Lung (tissue), 12 donors: Measurements from ENCODE around the gene SATB1. TPM values are rescaled to one million over a fixed set of nuclear protein-coding genes. Genes with fewer than 3 reads are reported as not detected.

ENCODE experiments used
- ATAC-seq: fragments of 200-7000 bp; cut with Tn5 transposase; one replicate; pipeline ENCODE4 v1.9.1; 2020; ENCODE audit warnings: moderate number of reproducible peaks; ENCODE audit not compliant: insufficient read depth, low FRiP score
- DNase-seq, 3 donors: peaks; one replicate each; pipeline ENCODE4 v3.0.0-alpha.2; 2013 to 2017
- H3K27ac ChIP-seq, 2 donors: one replicate each; pipeline ENCODE4 v1.5.1; 2013; ENCODE audit warnings: mild to moderate bottlenecking in 2 of 2, moderate library complexity in 2 of 2, control low read depth in 1 of 2, inconsistent platforms in 1 of 2, low read depth in 1 of 2, low read length in 1 of 2
- H3K27me3 ChIP-seq, 3 donors: one replicate each; pipeline ENCODE4 v1.5.1; 2013; ENCODE audit warnings: low read length in 2 of 3; ENCODE audit not compliant: control insufficient read depth in 3 of 3, insufficient read depth in 3 of 3
- H3K36me3 ChIP-seq, 4 donors: one replicate each; pipeline ENCODE4 v1.5.1; 2013; ENCODE audit warnings: low read length in 4 of 4, mild to moderate bottlenecking in 1 of 4, moderate library complexity in 1 of 4; ENCODE audit not compliant: control insufficient read depth in 4 of 4, insufficient read depth in 4 of 4
- H3K4me1 ChIP-seq, 5 donors: one replicate each; pipeline ENCODE4 v1.5.1; 2013; ENCODE audit warnings: low read length in 5 of 5, mild to moderate bottlenecking in 2 of 5, moderate library complexity in 1 of 5; ENCODE audit not compliant: control insufficient read depth in 5 of 5, insufficient read depth in 5 of 5
- H3K4me3 ChIP-seq: one replicate; pipeline ENCODE4 v1.5.1; 2013; ENCODE audit warnings: mild to moderate bottlenecking, control low read depth, moderate library complexity
- H3K9ac ChIP-seq, 2 donors: one replicate each; pipeline ENCODE4 v1.5.1; 2013; ENCODE audit warnings: low read length in 2 of 2, control low read depth in 1 of 2; ENCODE audit not compliant: insufficient read depth in 1 of 2
- H3K9me3 ChIP-seq, 4 donors: one replicate each; pipeline ENCODE4 v1.5.1; 2013; ENCODE audit warnings: low read length in 3 of 4, mild to moderate bottlenecking in 1 of 4, moderate library complexity in 1 of 4; ENCODE audit not compliant: control insufficient read depth in 4 of 4, insufficient read depth in 3 of 4
- WGBS, 2 donors: extraction: QIAGEN DNeasy Blood & Tissue Kit; methylation state at CpG; one replicate each; pipeline ENCODE4 v1.1.7; 2013; 5-methylcytosine and 5-hydroxymethylcytosine counted together
- polyA plus RNA-seq, 2 donors: library from polyadenylated mRNA; stranded (reverse); fragments of 200-250 nt; gene quantifications; one replicate each; pipeline ENCODE4 v1.2.1, GENCODE V29; 2013
- total RNA-seq, 2 donors: library from RNA; depleted of rRNA in 1 of 2; stranded (reverse); fragments of >200 nt in 1 of 2; gene quantifications; one replicate each; pipeline ENCODE4 v1.2.1, GENCODE V29; 2014 to 2021
- TF ChIP-seq, protein P1 (sequence below): IDR thresholded peaks from 2 replicates; pipeline ENCODE4 v1.5.1; 2012; ENCODE audit warnings: mild to moderate bottlenecking; ENCODE audit errors: control extremely low read depth, extremely low read depth
- donor health status: control.
- donor health status: control.
- donor health status: Bipolar disorder and iron deficiency.
- donor health status: healthy.
- donor health status: DM: yes; HTN: yes; CAD: no.

SATB1 gene
- total and polyA plus RNA-seq, 4 donors: 11.4 to 116 (median 16.9) TPM

GRCh38 chr3:18405141-18405540 is 20.0 kb downstream of the SATB1 start:
- H3K27ac ChIP-seq: no peak overlapping the region
- no peaks in the 10 kb centered on the region for H3K9me3 ChIP-seq
- peaks cover 0 to 12% (median 0%) of the 10 kb centered on the region in 5 donors for H3K4me1 ChIP-seq
- WGBS, 2 donors: 69% methylated on average over 3 of the region's 3 CpGs
- no peak overlapping the region for H3K9ac ChIP-seq
- DNase-seq (no peak), ATAC-seq (no peak)
- peaks cover 0 to 7% (median 0%) of the 10 kb centered on the region in 4 donors for H3K36me3 ChIP-seq
- H3K27me3 ChIP-seq: no peaks in the 10 kb centered on the region
- TF ChIP-seq, protein P1, sequence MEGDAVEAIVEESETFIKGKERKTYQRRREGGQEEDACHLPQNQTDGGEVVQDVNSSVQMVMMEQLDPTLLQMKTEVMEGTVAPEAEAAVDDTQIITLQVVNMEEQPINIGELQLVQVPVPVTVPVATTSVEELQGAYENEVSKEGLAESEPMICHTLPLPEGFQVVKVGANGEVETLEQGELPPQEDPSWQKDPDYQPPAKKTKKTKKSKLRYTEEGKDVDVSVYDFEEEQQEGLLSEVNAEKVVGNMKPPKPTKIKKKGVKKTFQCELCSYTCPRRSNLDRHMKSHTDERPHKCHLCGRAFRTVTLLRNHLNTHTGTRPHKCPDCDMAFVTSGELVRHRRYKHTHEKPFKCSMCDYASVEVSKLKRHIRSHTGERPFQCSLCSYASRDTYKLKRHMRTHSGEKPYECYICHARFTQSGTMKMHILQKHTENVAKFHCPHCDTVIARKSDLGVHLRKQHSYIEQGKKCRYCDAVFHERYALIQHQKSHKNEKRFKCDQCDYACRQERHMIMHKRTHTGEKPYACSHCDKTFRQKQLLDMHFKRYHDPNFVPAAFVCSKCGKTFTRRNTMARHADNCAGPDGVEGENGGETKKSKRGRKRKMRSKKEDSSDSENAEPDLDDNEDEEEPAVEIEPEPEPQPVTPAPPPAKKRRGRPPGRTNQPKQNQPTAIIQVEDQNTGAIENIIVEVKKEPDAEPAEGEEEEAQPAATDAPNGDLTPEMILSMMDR: no peak
- H3K4me3 ChIP-seq: no peak overlapping the region

DNA sequence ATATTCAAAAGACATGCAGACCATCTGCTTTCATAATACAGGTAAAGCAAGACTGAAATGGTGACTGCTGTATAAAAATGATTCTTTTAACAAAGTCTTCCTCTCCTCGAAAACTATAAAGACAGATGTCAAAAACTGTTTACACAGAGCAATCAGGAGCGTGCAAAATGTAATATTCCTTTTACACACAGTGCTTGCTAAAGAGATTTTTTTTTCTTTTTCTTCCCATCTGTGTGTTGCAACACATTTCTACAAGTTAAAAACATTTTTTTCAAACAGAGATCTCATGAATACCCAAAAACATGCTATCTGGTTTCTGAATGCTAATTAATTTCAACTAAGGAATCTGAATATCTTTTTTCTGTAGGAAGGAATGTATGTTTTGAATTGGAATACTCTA is 22.1 kb downstream of the SATB1 start:
- peaks cover 0 to 7% (median 0%) of the 10 kb centered on the region in 4 donors for H3K36me3 ChIP-seq
- no peak overlapping the region for H3K27ac ChIP-seq
- H3K4me1 ChIP-seq: peaks cover 0 to 12% (median 0%) of the 10 kb centered on the region in 5 donors
- TF ChIP-seq, protein P1: no peak
- WGBS, 2 donors: 45 to 79% methylated on average over 2 of the region's 2 CpGs
- H3K4me3 ChIP-seq: no peak overlapping the region
- peak in 1 of 3 donors; percentile 11 for DNase-seq
- no peaks in the 10 kb centered on the region for H3K9me3 ChIP-seq
- no peak overlapping the region for H3K9ac ChIP-seq
- ATAC-seq: no peak
- no peaks in the 10 kb centered on the region for H3K27me3 ChIP-seq

DNA sequence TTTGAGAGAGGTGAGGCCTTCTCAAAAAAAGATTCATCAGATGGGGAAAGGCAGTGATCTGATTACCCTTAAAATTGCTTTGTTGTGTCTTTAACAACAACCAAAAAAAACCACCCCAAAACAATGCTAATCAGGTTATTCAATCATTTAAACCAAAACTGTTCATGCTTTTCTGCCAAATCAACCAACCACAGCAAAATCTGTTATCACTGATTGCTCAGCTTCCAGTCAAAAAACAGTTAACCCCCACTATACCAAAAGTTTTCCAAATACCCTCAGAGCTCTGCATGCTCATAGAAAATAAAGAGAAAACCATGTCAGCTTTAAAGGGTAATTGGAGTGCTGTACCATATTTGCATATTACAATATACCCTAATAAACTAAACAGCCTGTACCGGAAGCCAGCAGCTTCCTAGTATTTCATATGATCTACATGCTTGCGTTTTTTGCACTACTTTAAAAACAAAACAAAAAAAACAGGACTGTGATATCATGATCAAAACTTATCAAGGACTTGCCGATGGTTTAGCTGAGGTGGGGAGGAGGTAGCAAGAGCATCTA is 22.8 kb downstream of the SATB1 start:
- H3K4me1 ChIP-seq: peaks cover 0 to 12% (median 0%) of the 10 kb centered on the region in 5 donors
- ATAC-seq: no peak
- WGBS, 2 donors: 52 to 59% methylated on average over 3 of the region's 3 CpGs

More for the DNA sequence above, 22.8 kb downstream of the SATB1 start:
- H3K27me3 ChIP-seq: no peaks in the 10 kb centered on the region
- no peak overlapping the region for H3K4me3 ChIP-seq
- no peak for DNase-seq
- H3K36me3 ChIP-seq: peaks cover 0 to 7% (median 0%) of the 10 kb centered on the region in 4 donors
- TF ChIP-seq, protein P1: no peak
- H3K27ac ChIP-seq: no peak overlapping the region
- H3K9ac ChIP-seq: no peak overlapping the region
- H3K9me3 ChIP-seq: no peaks in the 10 kb centered on the region
